ENCODE measurements around the gene TENM3.

- no peak for TF ChIP-seq CTCF (IDR thresholded peaks at IDR 0.05)
- TF ChIP-seq POLR2A (IDR thresholded peaks at IDR 0.05): no peak
Observed at GRCh38 chr4:182748283-182748682, 505.1 kb downstream of the TENM3 start.

Measured in Peyer's patch (tissue), 4 donors.